GM19193 (cell line): Measurements from ENCODE around the gene FAM193B.

ENCODE experiments used
- POLR2A ChIP-seq: IDR thresholded peaks from 4 replicates; pipeline ENCODE4 v1.6.1; 2011; ENCODE audit not compliant: insufficient read depth, insufficient read length; ENCODE audit errors: extremely low read depth

Gene FAM193B

DNA sequence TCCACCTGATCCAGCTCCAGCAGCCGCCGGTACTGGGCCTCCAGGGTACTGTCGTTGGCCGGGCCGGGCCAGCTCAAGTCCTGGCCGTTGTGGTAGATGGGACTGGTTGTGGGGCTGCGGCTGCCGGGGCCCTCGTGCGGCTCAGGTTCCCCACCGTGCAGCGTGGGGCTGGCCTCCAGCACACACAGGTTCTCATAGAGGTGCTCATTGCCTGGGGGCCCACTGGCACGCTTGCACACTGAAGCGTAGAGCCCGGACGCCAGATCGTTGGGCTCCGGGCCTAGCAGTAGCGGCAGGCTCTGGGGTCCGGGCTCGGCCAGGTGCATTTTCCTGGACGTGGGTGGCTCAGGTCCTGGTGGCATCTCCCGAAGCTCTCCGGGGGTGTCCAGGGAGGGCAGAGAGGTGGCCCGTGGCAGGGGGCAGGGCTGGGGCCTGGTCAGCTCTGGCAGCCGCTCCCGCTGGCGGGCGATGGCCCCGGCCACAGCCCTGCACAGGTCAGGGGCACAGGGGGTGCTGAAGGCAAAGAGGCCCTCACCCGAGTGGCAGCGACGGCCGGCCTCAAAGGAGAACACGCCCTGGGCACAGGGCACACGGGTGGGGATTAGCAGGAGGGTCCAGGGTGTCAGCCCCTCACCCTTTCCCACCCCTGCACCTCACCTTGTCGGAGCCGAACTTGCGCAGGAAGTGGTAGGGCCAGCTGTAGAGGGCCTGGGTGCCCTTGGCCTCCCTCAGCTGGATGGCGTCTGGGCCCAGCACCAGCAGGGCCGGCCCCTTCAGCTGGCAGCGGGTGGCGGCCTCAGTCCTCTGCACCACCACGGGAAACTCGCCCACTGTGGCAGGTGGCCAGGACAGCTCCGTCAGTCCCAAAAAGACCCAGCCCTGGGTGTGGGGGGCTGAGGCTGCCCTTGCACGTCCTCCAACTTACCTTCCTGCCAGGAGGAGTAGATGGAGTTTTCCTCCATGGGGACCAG is 50.0 kb downstream of the FAM193B start:
- no peak for TF ChIP-seq POLR2A

DNA sequence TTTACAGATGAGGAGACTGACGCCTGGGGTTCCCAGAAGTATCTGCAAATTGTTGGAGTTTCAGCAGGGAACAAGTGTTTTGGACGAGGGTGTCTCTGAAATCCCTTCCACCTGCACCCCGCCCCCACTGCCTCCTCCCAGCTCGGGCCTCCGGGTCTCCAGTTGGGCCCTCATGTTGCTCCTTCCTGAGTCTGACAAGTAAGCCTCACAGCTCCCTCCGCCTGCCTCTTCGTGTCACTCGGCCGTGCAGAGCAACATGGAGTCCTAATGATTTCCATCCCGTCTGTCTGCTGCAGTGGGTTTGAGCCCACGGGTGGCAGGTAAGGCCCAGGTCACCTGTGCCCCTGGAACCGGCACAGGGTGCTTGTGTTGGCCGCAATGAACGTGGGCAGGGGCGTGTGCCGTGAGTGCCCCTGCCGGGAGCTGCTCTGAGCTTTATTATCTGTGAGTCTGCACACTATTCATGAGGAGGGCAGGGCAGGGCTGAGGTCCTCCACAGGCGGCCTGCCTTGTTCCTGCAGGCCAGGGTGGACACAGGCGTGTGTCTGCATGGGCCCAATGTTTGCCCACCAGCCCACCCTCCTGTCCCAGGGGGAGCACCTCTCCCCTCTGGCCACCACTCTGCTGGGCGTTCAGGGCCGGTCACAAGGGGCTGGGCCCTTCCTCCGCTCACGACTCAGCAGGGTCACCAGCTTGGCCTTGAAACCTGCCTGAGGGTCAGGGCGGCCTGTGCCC is 50.8 kb downstream of the FAM193B start:
- no peak for TF ChIP-seq POLR2A

GRCh38 chr5:177502886-177503285 is 51.5 kb downstream of the FAM193B start:
- peak; percentile 19 for TF ChIP-seq POLR2A

- TF ChIP-seq POLR2A: no peak
These were observed 52.3 kb downstream of the FAM193B start for GRCh38 chr5:177501874-177502678.

DNA sequence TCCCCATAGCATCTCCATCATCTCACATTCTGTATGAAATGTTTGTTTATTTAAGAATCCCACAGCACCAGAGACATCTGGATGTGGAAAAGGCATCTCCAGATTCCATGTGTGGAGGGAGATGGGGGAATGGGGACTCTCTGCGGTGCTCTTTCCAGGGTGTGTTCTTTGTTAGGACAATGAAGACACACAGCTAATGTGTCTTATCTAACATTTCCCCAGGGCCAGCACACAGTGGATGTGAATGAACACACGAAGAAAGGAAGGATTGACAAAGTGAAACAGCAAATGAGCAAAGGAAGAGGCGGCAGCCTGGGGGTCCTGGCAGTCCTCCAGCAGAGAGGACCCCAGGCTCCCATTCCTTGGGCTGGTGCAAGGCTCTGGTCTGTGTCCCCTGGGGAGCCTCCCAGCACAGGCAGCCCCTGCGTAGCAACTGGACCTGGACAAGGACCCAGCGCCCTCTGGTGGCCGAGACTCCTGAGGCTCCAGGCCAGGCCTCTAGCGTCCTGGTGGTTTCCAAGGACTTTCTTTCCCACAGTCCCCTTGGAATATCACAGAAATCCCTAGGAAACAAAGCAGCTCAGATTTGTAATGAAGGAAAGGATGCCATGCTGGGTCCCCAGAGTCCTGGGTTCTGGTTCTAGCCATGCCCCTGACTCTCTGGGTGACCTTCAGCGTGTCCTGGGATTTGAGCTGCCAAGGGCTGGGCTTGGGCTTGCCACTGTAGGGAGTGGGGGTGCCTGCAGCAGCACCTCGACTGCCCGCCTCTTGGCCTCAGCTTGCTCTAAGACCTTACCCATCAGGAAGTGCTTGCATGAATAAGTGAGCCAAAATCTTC is 53.5 kb downstream of the FAM193B start:
- TF ChIP-seq POLR2A: peak; percentile 41

DNA sequence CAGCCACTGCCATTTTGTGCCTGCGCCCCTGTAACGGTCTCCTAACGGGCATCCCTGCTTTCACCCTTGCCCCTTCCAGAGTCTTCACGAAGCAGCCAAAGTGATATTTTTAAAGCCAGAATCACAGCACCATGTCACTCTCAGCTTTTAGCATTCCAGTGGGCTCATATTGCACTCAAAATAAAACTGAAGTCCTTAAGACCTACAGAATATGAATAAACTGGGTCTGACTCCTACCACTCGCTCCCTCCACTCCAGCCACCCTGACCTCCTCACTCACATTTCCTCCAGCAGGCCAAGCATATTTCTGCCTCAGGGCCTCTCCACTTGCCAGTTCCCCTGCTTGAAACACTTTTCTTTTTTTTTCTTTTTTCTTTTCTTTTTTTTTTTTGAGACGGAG is 54.5 kb downstream of the FAM193B start:
- TF ChIP-seq POLR2A: no peak

DNA sequence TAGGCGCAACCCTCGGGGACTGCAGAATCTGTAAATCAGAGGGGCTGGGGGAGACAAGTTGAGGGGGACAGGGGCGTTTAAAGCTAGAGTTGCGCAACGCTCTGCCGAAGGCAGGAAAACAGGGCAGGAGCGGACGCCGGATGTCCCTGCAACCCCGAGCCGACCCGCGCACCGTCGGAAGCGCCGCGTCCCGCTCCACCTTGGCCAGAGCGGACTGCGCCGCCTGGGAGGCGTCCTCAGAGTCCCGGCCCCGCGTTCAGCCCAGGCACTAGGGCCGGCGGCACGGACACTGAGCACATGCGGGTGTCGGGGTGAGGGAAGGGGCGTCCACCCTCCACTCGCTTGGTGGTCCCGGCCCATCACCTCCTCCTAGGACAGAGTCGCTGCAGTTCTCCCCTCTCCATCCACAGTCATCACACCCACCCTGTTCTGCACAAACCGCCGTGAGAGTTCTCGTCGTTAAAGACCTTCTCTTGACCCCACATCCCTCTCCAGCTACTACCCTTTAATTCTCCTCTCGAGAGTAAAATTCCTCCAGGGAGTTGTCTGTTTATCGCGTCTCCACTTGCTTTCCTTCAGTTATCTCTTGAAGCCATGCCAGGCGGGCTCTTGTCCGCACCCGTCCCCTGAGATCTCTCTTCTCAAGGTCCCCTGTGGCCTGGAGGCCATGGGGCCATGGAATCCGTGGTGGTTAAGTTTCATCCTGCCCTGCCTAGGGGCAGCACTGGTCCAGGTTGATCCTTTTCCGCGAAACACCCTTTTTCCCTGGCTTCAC is 56.2 kb downstream of the FAM193B start:
- TF ChIP-seq POLR2A: no peak

DNA sequence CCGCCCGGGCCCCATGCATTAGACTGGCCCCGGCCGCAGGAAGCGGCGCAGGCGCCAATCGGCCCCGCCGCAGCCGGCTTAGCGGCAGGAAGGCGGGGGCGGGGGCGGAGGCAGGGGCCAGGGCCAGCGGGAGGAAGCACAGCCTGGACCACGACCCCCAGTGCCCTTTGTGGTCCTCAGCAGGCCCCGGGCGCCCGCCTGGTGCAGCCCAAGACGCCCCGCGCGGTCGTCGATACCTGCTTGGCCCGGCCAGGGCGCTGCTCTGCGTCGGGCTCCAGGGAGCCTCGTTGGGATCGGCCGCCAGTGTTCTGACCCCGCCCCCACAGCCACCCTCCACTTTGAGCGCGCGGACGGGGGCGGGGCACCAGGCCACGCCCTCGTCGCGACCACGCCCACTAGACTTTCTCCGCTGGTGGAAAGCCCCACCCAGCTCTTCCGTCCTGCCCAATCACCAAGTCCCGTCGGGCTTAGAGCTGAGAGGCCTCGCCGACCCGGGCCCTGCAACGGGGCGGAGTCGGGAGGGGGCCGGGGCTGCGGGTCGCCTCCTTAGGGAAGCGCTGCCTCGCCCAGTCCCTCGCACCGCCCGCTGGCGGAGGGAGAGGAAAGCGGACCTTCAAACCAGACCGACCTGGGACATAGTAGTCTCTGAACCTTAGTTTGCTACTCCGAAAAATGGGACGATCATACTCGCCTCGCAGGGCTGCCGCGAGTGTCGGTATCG is 56.9 kb downstream of the FAM193B start, which contains the start of gene PDLIM7:
PDLIM7 (minus strand) TSS at position 313 of the 721 bp plus-strand sequence. CDS start 1,092 bp downstream, outside the sequence.
- peak; percentile 92 for TF ChIP-seq POLR2A

DNA sequence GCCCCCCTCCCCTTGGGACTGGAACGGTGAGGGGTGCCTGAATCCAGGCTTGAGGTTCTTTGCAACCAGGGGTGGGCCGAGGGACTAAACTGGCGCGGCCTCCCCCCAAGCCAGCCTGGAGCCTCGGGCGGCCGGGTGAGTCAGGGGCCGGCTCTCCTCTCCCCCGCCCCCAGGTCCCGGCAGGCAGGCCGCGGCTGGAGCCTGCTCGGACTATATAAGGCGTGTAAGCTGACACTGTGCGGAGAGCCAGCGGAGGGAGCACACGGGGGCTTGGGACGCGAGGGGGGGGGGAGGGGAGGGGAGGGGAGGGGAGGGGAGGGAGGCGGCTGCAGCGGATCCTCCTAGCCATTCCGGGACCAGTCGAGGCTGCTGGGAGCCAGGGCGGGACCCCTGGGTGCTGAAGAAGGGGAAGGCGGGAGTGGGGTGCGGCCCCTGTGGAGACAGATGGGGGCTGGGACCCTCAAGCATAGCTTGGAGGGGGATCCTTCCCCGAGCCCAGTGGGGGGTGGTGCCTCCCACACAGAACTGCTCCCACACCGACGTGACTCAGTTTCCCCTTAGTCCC is 57.6 kb downstream of the FAM193B start:
- no peak for TF ChIP-seq POLR2A

DNA sequence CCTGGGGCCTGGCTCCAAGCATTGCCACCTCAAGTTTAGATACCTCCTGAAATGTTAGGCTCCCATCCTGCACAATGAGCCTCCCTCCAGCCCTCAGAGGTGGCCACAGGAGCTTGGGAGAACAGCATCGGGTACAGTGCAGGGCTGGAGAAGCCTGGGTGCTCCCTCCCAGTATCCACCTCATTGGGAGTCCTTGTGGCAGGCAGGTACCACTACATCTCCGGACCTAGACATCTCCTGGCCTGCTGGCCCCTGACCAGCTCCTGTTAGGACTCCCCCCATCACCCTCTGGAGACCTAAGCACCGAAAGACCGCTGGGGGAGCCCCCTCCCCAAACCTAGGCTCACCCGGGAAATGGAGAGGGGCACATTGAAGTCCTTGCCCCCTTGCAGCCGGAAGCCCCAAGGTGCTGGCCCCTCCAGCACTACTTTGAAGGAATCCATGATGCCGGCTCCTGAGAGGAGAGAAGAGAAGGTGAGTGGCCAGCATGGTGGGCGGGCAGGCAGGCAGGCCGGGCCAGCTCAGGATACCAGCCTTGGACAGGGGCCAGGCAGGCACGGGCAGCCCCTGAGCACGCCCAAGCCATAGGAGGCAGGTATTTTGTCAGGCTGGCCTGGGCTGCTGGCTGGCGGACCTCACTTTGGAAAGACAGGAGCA is 58.2 kb downstream of the FAM193B start:
- TF ChIP-seq POLR2A: no peak

- no peak for TF ChIP-seq POLR2A
These were observed 58.9 kb downstream of the FAM193B start for GRCh38 chr5:177495243-177496060.
